Measurements from ENCODE around the gene ZIC1.

DNA sequence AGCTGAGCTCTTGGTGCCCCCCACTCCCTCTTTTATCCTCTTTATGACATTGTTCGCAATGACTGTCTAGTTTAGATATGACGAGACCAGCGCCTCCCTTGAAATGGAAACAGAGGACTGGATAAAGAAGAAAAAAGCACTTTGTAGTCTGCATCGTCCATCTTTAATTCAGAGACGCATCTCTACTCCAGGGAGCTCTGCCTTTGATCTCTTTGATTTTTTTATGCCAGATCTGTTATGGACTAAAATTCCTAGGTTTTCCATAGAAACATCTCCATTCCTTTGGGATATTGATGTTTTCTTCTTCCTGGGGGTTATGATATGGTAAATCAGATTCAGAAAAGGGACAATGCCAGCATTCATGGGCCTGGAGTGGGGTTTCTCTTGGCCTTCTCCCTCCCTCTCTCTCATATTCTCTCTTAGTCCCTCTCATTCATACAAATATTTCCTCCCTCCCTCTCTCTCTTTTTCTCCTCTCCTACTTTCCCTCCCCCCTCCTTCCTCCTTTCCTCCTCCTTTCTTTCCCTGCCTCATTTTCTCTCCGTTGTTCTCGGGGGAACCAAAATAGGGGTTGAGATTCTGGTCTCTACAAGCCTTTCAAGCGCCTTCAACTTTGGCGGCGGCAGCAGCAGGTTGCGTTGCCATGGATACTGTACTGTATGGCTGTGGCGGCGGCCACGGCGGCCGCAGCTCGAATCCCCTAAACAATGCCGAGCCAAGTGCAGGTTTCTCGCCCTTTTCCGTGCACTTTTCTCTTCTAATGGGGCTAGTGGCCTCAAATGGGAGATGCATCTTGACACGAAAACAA, 48.3 kb upstream of the ZIC1 start:
- TF ChIP-seq GATA2 (IDR thresholded peaks at IDR 0.05; ENCODE audit: low read depth, low read length) (no peak), GATA3 (IDR thresholded peaks at IDR 0.05; ENCODE audit: low read depth, low read length) (no peak)
